Esophagus mucosa (tissue), 1 donor: ENCODE data around the gene LIG1. TPM values are rescaled to one million over a fixed set of nuclear protein-coding genes. Genes with fewer than 3 reads are reported as not detected.

Experiments used
- ATAC-seq: fragments of 200-7000 bp; cut with Tn5 transposase; one replicate; pipeline ENCODE4 v1.9.1; 2020
- total RNA-seq: library from RNA; stranded (reverse); gene quantifications from one replicate; pipeline ENCODE4 v1.2.4, GENCODE V29; 2023
- donor health status: DM: yes; HTN: yes; CAD: no.

Gene LIG1
- total RNA-seq, 1 donor from 2014 or later: 25.2 TPM

- ATAC-seq: no peak
Observed at GRCh38 chr19:48069435-48069834, 100.7 kb downstream of the LIG1 start.

Other genes starting within 250 kb of the LIG1 start
- gene BSPH1, start 178.2 kb downstream of the LIG1 start, total RNA-seq: not detected
- gene ELSPBP1, start 175.7 kb downstream of the LIG1 start, total RNA-seq: not detected
- gene CABP5, start 126.3 kb downstream of the LIG1 start, total RNA-seq: not detected
- 0.32 TPM for gene PLA2G4C, start 59.5 kb downstream of the LIG1 start, total RNA-seq
- gene ZSWIM9, start 336 bp upstream of the LIG1 start, total RNA-seq: 2.4 TPM
- gene CARD8, start 85.6 kb upstream of the LIG1 start, total RNA-seq: 11.6 TPM
- not detected for gene ZNF114, start 99.7 kb upstream of the LIG1 start, total RNA-seq
- gene EMP3, start 155.2 kb upstream of the LIG1 start, total RNA-seq: 7.6 TPM
- 5.5 TPM for gene TMEM143, start 193.6 kb upstream of the LIG1 start, total RNA-seq
- gene SYNGR4, start 194.0 kb upstream of the LIG1 start, total RNA-seq: not detected
- gene KDELR1, start 221.2 kb upstream of the LIG1 start, total RNA-seq: 86.6 TPM
- gene GRIN2D, start 223.3 kb upstream of the LIG1 start, total RNA-seq: 0.04 TPM